NCI-H2196 treated with DMSO at 0.1 percent for 48 hours (cell line): Measurements from ENCODE around the gene SH3PXD2B.
A peak's percentile ranks its signal among the peaks of the same experiment; 100 is the strongest.
"Not testable (repeated sequence)": the region's sequence is repeated elsewhere in the genome, so short reads cannot be mapped to it uniquely, and the experiment has no call there.

Source experiments
- DNase-seq: peaks from one replicate; lab custom pipeline; 2025; ENCODE audit not compliant: unreplicated experiment; lab: John Stamatoyannopoulos, UW

Gene SH3PXD2B

GRCh38 chr5:172345881-172346280 lies 108.4 kb downstream of the SH3PXD2B start:
- no peak for DNase-seq

GRCh38 chr5:172344855-172345409 lies 109.4 kb downstream of the SH3PXD2B start:
- no peak for DNase-seq

GRCh38 chr5:172343741-172344140 lies 110.6 kb downstream of the SH3PXD2B start:
- DNase-seq = no peak

GRCh38 chr5:172342918-172343317 lies 111.4 kb downstream of the SH3PXD2B start:
- DNase-seq = no peak

GRCh38 chr5:172339264-172340180 lies 114.8 kb downstream of the SH3PXD2B start:
- DNase-seq = no peak

- no peak for DNase-seq
These were observed 117.5 kb downstream of the SH3PXD2B start for GRCh38 chr5:172336676-172337285.

- DNase-seq = no peak
These were observed 118.1 kb downstream of the SH3PXD2B start for GRCh38 chr5:172336264-172336663.

GRCh38 chr5:172335721-172336120 lies 118.6 kb downstream of the SH3PXD2B start:
- no peak for DNase-seq

- no peak for DNase-seq
These were observed 119.7 kb downstream of the SH3PXD2B start for GRCh38 chr5:172334641-172335040.

- DNase-seq = no peak
These were observed 120.1 kb downstream of the SH3PXD2B start for GRCh38 chr5:172334196-172334595.

GRCh38 chr5:172326901-172327300 lies 127.4 kb downstream of the SH3PXD2B start:
- not testable (repeated sequence) for DNase-seq

- no peak for DNase-seq
These were observed 128.9 kb downstream of the SH3PXD2B start for GRCh38 chr5:172325452-172325851.

- peak; percentile 53 for DNase-seq
These were observed 132.0 kb downstream of the SH3PXD2B start for GRCh38 chr5:172322028-172322965.

GRCh38 chr5:172321593-172321992 lies 132.7 kb downstream of the SH3PXD2B start:
- no peak for DNase-seq

GRCh38 chr5:172319708-172320441 lies 134.4 kb downstream of the SH3PXD2B start:
- DNase-seq = no peak

GRCh38 chr5:172315587-172316493 lies 138.5 kb downstream of the SH3PXD2B start:
- no peak for DNase-seq

GRCh38 chr5:172313915-172314314 lies 140.4 kb downstream of the SH3PXD2B start:
- DNase-seq = no peak

- no peak for DNase-seq
These were observed 142.0 kb downstream of the SH3PXD2B start for GRCh38 chr5:172312286-172312685.

GRCh38 chr5:172311605-172312004 lies 142.7 kb downstream of the SH3PXD2B start:
- DNase-seq = no peak
